H9 (cell line): Measurements from ENCODE around the gene ETV2. TPM values are rescaled to one million over a fixed set of nuclear protein-coding genes. Genes with fewer than 3 reads are reported as not detected.

ENCODE experiments used
- DNase-seq: peaks from one replicate; pipeline ENCODE4 v3.0.0-alpha.2; 2017
- H2AFZ ChIP-seq: one replicate; pipeline ENCODE4 v1.6.1; 2013; ENCODE audit warnings: mild to moderate bottlenecking, low read length, control low read depth, moderate library complexity
- H2AK5ac ChIP-seq: 2 replicates; pipeline ENCODE4 v1.6.1; 2013; ENCODE audit warnings: low read length, control low read depth, mixed read lengths; ENCODE audit not compliant: insufficient read length
- H2BK120ac ChIP-seq: one replicate; pipeline ENCODE4 v1.6.1; 2013; ENCODE audit warnings: low read depth, mild to moderate bottlenecking, low read length, control low read depth, inconsistent platforms; ENCODE audit not compliant: poor library complexity, severe bottlenecking
- H2BK12ac ChIP-seq: 2 replicates; pipeline ENCODE4 v1.6.1; 2013; ENCODE audit warnings: low read length, control low read depth, mixed read lengths, low read depth; ENCODE audit not compliant: insufficient read length
- H2BK15ac ChIP-seq: 2 replicates; pipeline ENCODE4 v1.6.1; 2013; ENCODE audit warnings: low read depth, low read length, control low read depth
- H2BK20ac ChIP-seq: one replicate; pipeline ENCODE4 v1.6.1; 2013; ENCODE audit warnings: low read depth, mild to moderate bottlenecking, low read length, control low read depth, inconsistent platforms; ENCODE audit not compliant: poor library complexity, severe bottlenecking
- H2BK5ac ChIP-seq: 2 replicates; pipeline ENCODE4 v1.6.1; 2013; ENCODE audit warnings: low read length, control low read depth, mixed read lengths; ENCODE audit not compliant: insufficient read length
- H3K14ac ChIP-seq: 2 replicates; pipeline ENCODE4 v1.6.1; 2013; ENCODE audit warnings: low read length, control low read depth; ENCODE audit not compliant: insufficient read depth
- H3K18ac ChIP-seq: 2 replicates; pipeline ENCODE4 v1.6.1; 2013; ENCODE audit warnings: low read depth, mild to moderate bottlenecking, mixed read lengths, low read length, control low read depth; ENCODE audit not compliant: insufficient read length
- H3K23ac ChIP-seq: 2 replicates; pipeline ENCODE4 v1.6.1; 2013; ENCODE audit warnings: low read length, control low read depth, mixed read lengths, low read depth; ENCODE audit not compliant: insufficient read length
- H3K23me2 ChIP-seq: 2 replicates; pipeline ENCODE4 v1.6.1; 2013; ENCODE audit warnings: low read depth, mild to moderate bottlenecking, mixed read lengths, low read length, control low read depth; ENCODE audit not compliant: insufficient read length, poor library complexity, severe bottlenecking
- H3K27ac ChIP-seq: 2 replicates; pipeline ENCODE4 v1.5.1; 2013; ENCODE audit warnings: low read length, control low read depth, mixed read lengths, low read depth; ENCODE audit not compliant: insufficient read length
- H3K27me3 ChIP-seq: 2 replicates; pipeline ENCODE4 v1.6.1; 2013; ENCODE audit warnings: low read length, control low read depth, inconsistent platforms; ENCODE audit not compliant: insufficient read depth
- H3K4ac ChIP-seq: 2 replicates; pipeline ENCODE4 v1.6.1; 2013; ENCODE audit warnings: low read depth, mild to moderate bottlenecking, control low read depth, inconsistent platforms, low read length, moderate library complexity
- H3K4me1 ChIP-seq: 2 replicates; pipeline ENCODE4 v1.6.1; 2013; ENCODE audit warnings: low read length, control low read depth, inconsistent platforms; ENCODE audit not compliant: insufficient read depth
- H3K4me2 ChIP-seq: 2 replicates; pipeline ENCODE4 v1.6.1; 2013; ENCODE audit warnings: low read length, control low read depth, mixed read lengths; ENCODE audit not compliant: insufficient read length, insufficient read depth
- H3K56ac ChIP-seq: 2 replicates; pipeline ENCODE4 v1.6.1; 2013; ENCODE audit warnings: low read depth, mild to moderate bottlenecking, mixed read lengths, low read length, control low read depth; ENCODE audit not compliant: insufficient read length
- H3K79me1 ChIP-seq: 2 replicates; pipeline ENCODE4 v1.6.1; 2013; ENCODE audit warnings: low read depth, mild to moderate bottlenecking, moderate library complexity, low read length, control low read depth, inconsistent platforms; ENCODE audit not compliant: insufficient read depth, poor library complexity, severe bottlenecking
- H3K79me2 ChIP-seq: 2 replicates; pipeline ENCODE4 v1.6.1; 2013; ENCODE audit warnings: low read length, control low read depth, inconsistent platforms; ENCODE audit not compliant: insufficient read depth
- H3K9ac ChIP-seq: 2 replicates; pipeline ENCODE4 v1.6.1; 2013; ENCODE audit warnings: low read length, control low read depth, mixed read lengths; ENCODE audit not compliant: insufficient read length; ENCODE audit errors: extremely low read depth
- H3K9me3 ChIP-seq: one replicate; pipeline ENCODE4 v1.6.1; 2013; ENCODE audit warnings: low read depth, low read length, inconsistent platforms; ENCODE audit not compliant: control insufficient read depth
- H3T11ph ChIP-seq: one replicate; pipeline ENCODE4 v1.6.1; 2013; ENCODE audit warnings: mild to moderate bottlenecking, low read length, control low read depth, inconsistent platforms
- H4K20me1 ChIP-seq: one replicate; pipeline ENCODE4 v1.6.1; 2013; ENCODE audit not compliant: control insufficient read depth, insufficient read length, insufficient read depth
- H4K5ac ChIP-seq: 2 replicates; pipeline ENCODE4 v1.6.1; 2013; ENCODE audit warnings: low read depth, mild to moderate bottlenecking, mixed read lengths, low read length, control low read depth; ENCODE audit not compliant: insufficient read length
- H4K8ac ChIP-seq: replicated peaks from 2 replicates; pipeline ENCODE4 v1.6.1; 2013; ENCODE audit warnings: low read length, control low read depth, mixed read lengths, low read depth; ENCODE audit not compliant: insufficient read length
- H4K91ac ChIP-seq: 2 replicates; pipeline ENCODE4 v1.6.1; 2013; ENCODE audit warnings: low read depth, mild to moderate bottlenecking, moderate library complexity, mixed read lengths, low read length, control low read depth; ENCODE audit not compliant: insufficient read length
- H3K27ac Mint-ChIP-seq, 3 experiments: 2 replicates in 2 of 3; 3 replicates in 1 of 3; pipeline ENCODE4 v1.8.0; 2020 to 2021; ENCODE audit warnings: mixed read lengths in 3 of 3, mild to moderate bottlenecking in 1 of 3, moderate library complexity in 1 of 3
- H3K27me3 Mint-ChIP-seq: 2 replicates; pipeline ENCODE4 v1.8.0; 2021; ENCODE audit warnings: low read depth, mild to moderate bottlenecking, moderate library complexity, mixed read lengths
- H3K36me3 Mint-ChIP-seq, 3 experiments: 2 replicates in 2 of 3; 3 replicates in 1 of 3; pipeline ENCODE4 v1.8.0; 2020 to 2021; ENCODE audit warnings: low read depth in 3 of 3, mixed read lengths in 3 of 3; ENCODE audit not compliant: insufficient read depth in 1 of 3
- H3K4me1 Mint-ChIP-seq, 2 experiments: 2 replicates each; pipeline ENCODE4 v1.8.0; 2020; ENCODE audit warnings: mixed read lengths in 2 of 2
- H3K4me3 Mint-ChIP-seq, 2 experiments: 2 replicates in 1 of 2; 3 replicates in 1 of 2; pipeline ENCODE4 v1.8.0; 2020 to 2021; ENCODE audit warnings: mild to moderate bottlenecking in 2 of 2, mixed read lengths in 2 of 2, moderate library complexity in 1 of 2
- H3K9me3 Mint-ChIP-seq, 2 experiments: 2 replicates in 1 of 2; 3 replicates in 1 of 2; pipeline ENCODE4 v1.8.0; 2020; ENCODE audit warnings: mild to moderate bottlenecking in 2 of 2, mixed read lengths in 2 of 2, moderate library complexity in 1 of 2
- CTCF ChIP-seq: fragments of 200-600 bp; sonication (generic); conservative IDR thresholded peaks from 3 replicates; pipeline ENCODE4 v1.8.0; 2021; ENCODE audit warnings: antibody characterized with exemption, mild to moderate bottlenecking
- WGBS: extraction: QIAGEN DNeasy Blood & Tissue Kit; methylation state at CpG from one replicate; pipeline ENCODE4 v1.1.7; 2013; ENCODE audit warnings: missing lambda C conversion rate, low lambda C conversion rate, mixed read lengths; ENCODE audit not compliant: insufficient read length; ENCODE audit errors: extremely low coverage; 5-methylcytosine and 5-hydroxymethylcytosine counted together
- total RNA-seq: library from RNA; stranded (reverse); gene quantifications from 2 replicates; pipeline ENCODE4 v1.2.1, GENCODE V29; 2021

The ETV2 gene
- total RNA-seq, 1 experiment from 2014 or later: 1.9 TPM

- H3K4me1 ChIP-seq: peaks cover 4% of the 10 kb centered on the region; the same call in 1 of the 2 replicates
- H2BK15ac ChIP-seq: no peak within 1 kb of the TSS
- Mint-ChIP-seq H3K27ac (peak within 1 kb of the TSS; percentile 20 to 95 (median 60)), H3K9me3 (no peaks in the 10 kb centered on the region; a peak in 2 of 5 replicates), H3K4me1 (peaks cover 16 to 21% of the 10 kb centered on the region in 2 experiments), H3K36me3 (peaks cover 14 to 20% (median 17%) of the 10 kb centered on the region in 3 experiments), H3K4me3 (peak within 1 kb of the TSS; percentile 97 to 99), H3K27me3 (peaks cover 20% of the 10 kb centered on the region)
- no peak within 1 kb of the TSS for H3K23ac ChIP-seq
- no peaks in the 10 kb centered on the region; the same call in 1 of the 2 replicates for H3K27me3 ChIP-seq
- H4K20me1 ChIP-seq: no peaks in the 10 kb centered on the region
- no peak within 1 kb of the TSS for H3K27ac ChIP-seq
- peak within 1 kb of the TSS; percentile 71 for H3K4me2 ChIP-seq
- H3T11ph ChIP-seq: no peak within 1 kb of the TSS
- no peak within 1 kb of the TSS for H2BK20ac ChIP-seq
- no peak within 1 kb of the TSS for H4K5ac ChIP-seq
- H4K8ac ChIP-seq: no peak within 1 kb of the TSS
- H3K9ac ChIP-seq: peak within 1 kb of the TSS; percentile 56
- no peak within 1 kb of the TSS for H3K18ac ChIP-seq
- H4K91ac ChIP-seq: no peak within 1 kb of the TSS
- no peak within 1 kb of the TSS for H2BK12ac ChIP-seq
- DNase-seq: peak; percentile 97
- H3K79me1 ChIP-seq: no peaks in the 10 kb centered on the region
- no peak within 1 kb of the TSS for H3K4ac ChIP-seq
- H2BK120ac ChIP-seq: no peak within 1 kb of the TSS
- H3K23me2 ChIP-seq: peaks cover 18% of the 10 kb centered on the region
- TF ChIP-seq CTCF: no peak
- no peak within 1 kb of the TSS for H3K14ac ChIP-seq
- H2AK5ac ChIP-seq: no peak within 1 kb of the TSS
- H3K9me3 ChIP-seq: no peaks in the 10 kb centered on the region
- no CpG with 5 or more reads among the region's 46 CpGs for WGBS
- no peak within 1 kb of the TSS for H2AFZ ChIP-seq
- no peak within 1 kb of the TSS for H3K56ac ChIP-seq
- peaks cover 4% of the 10 kb centered on the region; the same call in 1 of the 2 replicates for H3K79me2 ChIP-seq
- no peak within 1 kb of the TSS for H2BK5ac ChIP-seq
Measured at GRCh38 chr19:35648017-35648961, 6.7 kb downstream of the ETV2 start, which contains the start of gene COX6B1. TSS of gene COX6B1 (plus strand) at chr19:35648323. CDS start at chr19:35651244, 2,921 bp downstream.
